WTC11 (cell line): ENCODE results near the gene RPS18. TPM values are rescaled to one million over a fixed set of nuclear protein-coding genes. Genes with fewer than 3 reads are reported as not detected.

ENCODE experiments used
- ATAC-seq: fragments of 200-7000 bp; cut with Tn5 transposase; 2 replicates; pipeline ENCODE4 v1.10.0; 2021; ENCODE audit warnings: mild to moderate bottlenecking, moderate library complexity
- CTCF ChIA-PET: fragments of 300-600 bp; sonication (Branson Sonifier 250); formaldehyde crosslinking; loops from one replicate; lab custom pipeline; 2021; ENCODE audit warnings: antibody characterized with exemption; lab: Charles Lee
- POLR2A ChIA-PET: fragments of 350-600 bp; sonication (Branson Sonifier 250); formaldehyde crosslinking; loops from one replicate; lab custom pipeline; 2021; ENCODE audit warnings: antibody characterized with exemption; lab: Charles Lee
- DNase-seq: peaks from one replicate; pipeline ENCODE4 v3.0.0; 2021; ENCODE audit warnings: low spot score
- H3K27ac Mint-ChIP-seq: 2 replicates; pipeline ENCODE4 v1.8.0; 2021; ENCODE audit warnings: mixed read lengths
- H3K27me3 Mint-ChIP-seq: 2 replicates; pipeline ENCODE4 v1.8.0; 2021; ENCODE audit warnings: low read depth, mild to moderate bottlenecking, moderate library complexity, mixed read lengths
- H3K36me3 Mint-ChIP-seq: 2 replicates; pipeline ENCODE4 v1.8.0; 2021; ENCODE audit warnings: mixed read lengths
- H3K4me1 Mint-ChIP-seq: 2 replicates; pipeline ENCODE4 v1.8.0; 2022; ENCODE audit warnings: mixed read lengths
- H3K4me3 Mint-ChIP-seq: 2 replicates; pipeline ENCODE4 v1.8.0; 2021; ENCODE audit warnings: mild to moderate bottlenecking, moderate library complexity, mixed read lengths
- H3K9me3 Mint-ChIP-seq: 2 replicates; pipeline ENCODE4 v1.8.0; 2021; ENCODE audit warnings: mixed read lengths
- EMX1 ChIP-seq: fragments of 250-450 bp; sonication (Bioruptor Pico); IDR thresholded peaks from 2 replicates; pipeline ENCODE4 v1.8.0; 2021; ENCODE audit warnings: mild to moderate bottlenecking
- FOXK1 ChIP-seq: sonication (generic); formaldehyde crosslinking; IDR thresholded peaks from 2 replicates; pipeline ENCODE4 v1.8.0; 2022; ENCODE audit warnings: mild to moderate bottlenecking, moderate library complexity, missing genetic modification reagents
- GABPB1 ChIP-seq: sonication (generic); formaldehyde crosslinking; IDR thresholded peaks from 2 replicates; pipeline ENCODE4 v1.8.1; 2023; ENCODE audit warnings: mild to moderate bottlenecking, missing genetic modification reagents
- MXD4 ChIP-seq: fragments of 250-450 bp; sonication (Bioruptor Pico); IDR thresholded peaks from 2 replicates; pipeline ENCODE4 v1.8.0; 2021; ENCODE audit warnings: mild to moderate bottlenecking, moderate library complexity, borderline replicate concordance
- NFYB ChIP-seq: sonication (generic); formaldehyde crosslinking; conservative IDR thresholded peaks from 2 replicates; pipeline ENCODE4 v1.8.0; 2022; ENCODE audit warnings: low read depth, missing genetic modification reagents
- NR2C2 ChIP-seq: sonication (generic); formaldehyde crosslinking; IDR thresholded peaks from 2 replicates; pipeline ENCODE4 v1.8.0; 2022; ENCODE audit warnings: mild to moderate bottlenecking, missing genetic modification reagents
- OVOL2 ChIP-seq: fragments of 250-450 bp; sonication (Bioruptor Pico); IDR thresholded peaks from 2 replicates; pipeline ENCODE4 v1.9.0; 2021; ENCODE audit warnings: mild to moderate bottlenecking, borderline replicate concordance
- SP1 ChIP-seq: sonication (generic); formaldehyde crosslinking; conservative IDR thresholded peaks from 2 replicates; pipeline ENCODE4 v1.8.1; 2022; ENCODE audit warnings: missing genetic modification reagents
- ZNF138 ChIP-seq: sonication (generic); formaldehyde crosslinking; conservative IDR thresholded peaks from 2 replicates; pipeline ENCODE4 v1.8.1; 2022; ENCODE audit warnings: mild to moderate bottlenecking, moderate library complexity, missing genetic modification reagents
- ZNF219 ChIP-seq: sonication (generic); formaldehyde crosslinking; IDR thresholded peaks from 2 replicates; pipeline ENCODE4 v1.8.0; 2023; ENCODE audit warnings: missing genetic modification reagents, mild to moderate bottlenecking, borderline replicate concordance
- total RNA-seq: library from RNA; stranded (reverse); gene quantifications from 3 replicates; pipeline ENCODE4 v1.2.3, GENCODE V29; 2021
- TF ChIP-seq, protein P1 (sequence below): fragments of 250-450 bp; sonication (Bioruptor Pico); IDR thresholded peaks from 2 replicates; pipeline ENCODE4 v1.9.0; 2021; ENCODE audit warnings: moderate library complexity, mild to moderate bottlenecking, inconsistent platforms, borderline replicate concordance
- TF ChIP-seq, protein P2 (sequence below): sonication (generic); formaldehyde crosslinking; IDR thresholded peaks from 2 replicates; pipeline ENCODE4 v1.8.0; 2022; ENCODE audit warnings: mild to moderate bottlenecking, missing genetic modification reagents
- TF ChIP-seq, protein P3 (sequence below): sonication (generic); formaldehyde crosslinking; IDR thresholded peaks from 2 replicates; pipeline ENCODE4 v1.8.0; 2023; ENCODE audit warnings: missing genetic modification reagents, mild to moderate bottlenecking, borderline replicate concordance
- TF ChIP-seq, protein P4 (sequence below): sonication (generic); formaldehyde crosslinking; IDR thresholded peaks from 2 replicates; pipeline ENCODE4 v1.8.0; 2022; ENCODE audit warnings: mild to moderate bottlenecking, missing genetic modification reagents

The RPS18 gene
- total RNA-seq, 1 experiment from 2014 or later: 2,857 TPM

DNA sequence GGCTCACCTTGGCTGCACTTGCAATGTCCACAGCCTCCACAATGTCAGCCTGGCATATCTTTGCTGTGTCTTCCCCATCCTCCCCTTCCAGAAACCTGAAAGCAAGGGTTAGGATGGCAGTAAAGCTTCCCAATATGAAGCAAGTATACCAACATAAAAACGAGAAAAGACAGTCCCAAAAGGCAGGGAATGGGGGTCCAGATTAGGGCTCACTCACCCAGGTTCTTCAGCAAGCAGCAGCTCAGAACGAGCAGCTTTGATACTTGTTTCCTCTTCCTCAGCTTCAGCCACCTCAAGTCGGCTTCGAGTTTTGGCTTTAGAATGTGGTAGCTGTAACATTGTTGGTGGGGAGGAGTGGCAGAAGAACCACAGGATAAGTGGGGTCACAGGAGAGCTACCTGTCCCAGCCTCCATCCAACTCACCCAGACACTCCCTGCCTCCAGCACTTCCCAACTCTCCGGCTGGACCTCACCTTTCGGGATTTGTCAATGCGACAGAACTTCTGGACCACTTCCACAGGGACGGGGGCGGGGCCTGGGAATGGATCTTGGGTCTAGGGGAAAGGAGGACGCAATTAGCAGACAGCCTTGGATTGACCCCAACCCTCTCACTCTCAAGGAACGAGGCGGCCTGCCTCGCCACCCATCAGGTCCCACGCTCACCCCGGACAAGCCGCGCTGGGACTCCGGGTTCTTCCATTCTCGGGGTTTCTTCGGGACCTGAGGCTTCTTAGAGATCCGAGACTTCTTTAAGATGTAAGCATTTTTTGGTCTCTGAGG lies 16.5 kb downstream of the RPS18 start:
- Mint-ChIP-seq H3K9me3 (no peaks in the 10 kb centered on the region), H3K4me1 (peaks cover 22% of the 10 kb centered on the region), H3K27me3 (no peaks in the 10 kb centered on the region), H3K4me3 (peak overlapping the region; percentile 99), H3K27ac (peak overlapping the region; percentile 57; the same call in 1 of the 2 replicates), H3K36me3 (peaks cover 38% of the 10 kb centered on the region)
- TF ChIP-seq, protein P1, sequence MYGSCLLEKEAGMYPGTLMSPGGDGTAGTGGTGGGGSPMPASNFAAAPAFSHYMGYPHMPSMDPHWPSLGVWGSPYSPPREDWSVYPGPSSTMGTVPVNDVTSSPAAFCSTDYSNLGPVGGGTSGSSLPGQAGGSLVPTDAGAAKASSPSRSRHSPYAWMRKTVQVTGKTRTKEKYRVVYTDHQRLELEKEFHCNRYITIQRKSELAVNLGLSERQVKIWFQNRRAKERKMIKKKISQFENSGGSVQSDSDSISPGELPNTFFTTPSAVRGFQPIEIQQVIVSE (CRISPR knock-in tag): no peak
- TF ChIP-seq, protein P2, sequence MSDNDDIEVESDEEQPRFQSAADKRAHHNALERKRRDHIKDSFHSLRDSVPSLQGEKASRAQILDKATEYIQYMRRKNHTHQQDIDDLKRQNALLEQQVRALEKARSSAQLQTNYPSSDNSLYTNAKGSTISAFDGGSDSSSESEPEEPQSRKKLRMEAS (CRISPR knock-in tag): peak; percentile 32; the same call in 1 of the 2 replicates
- POLR2A ChIA-PET: interaction anchor here (1.6 to 3.6 kb wide), 4 partner anchors 9 to 143 kb away, joined by 4 to 27 read pairs (median 7); partner anchors contain the start of genes B3GALT4, RPS18 and VPS52
- CTCF ChIA-PET: interaction anchor here (0.5 to 3.3 kb wide), 8 partner anchors 10 to 130 kb away, joined by 3 to 36 read pairs (median 4); partner anchors contain the start of genes B3GALT4, CUTA, RGL2 and ZBTB22
- DNase-seq (no peak), ATAC-seq (no peak)

- ATAC-seq: peak; percentile 94
- ChIA-PET CTCF (interaction anchor here (0.5 to 3.3 kb wide), 9 partner anchors 10 to 130 kb away, joined by 3 to 36 read pairs (median 4); partner anchors contain the start of genes B3GALT4, CUTA, RGL2 and ZBTB22), POLR2A (interaction anchor here (0.5 to 3.6 kb wide), 8 partner anchors 9 to 1391 kb away, joined by 3 to 27 read pairs (median 4); partner anchors contain the start of genes B3GALT4, RGL2, RPS18 and VPS52)
- DNase-seq: peak; percentile 68
- Mint-ChIP-seq H3K27ac (peak within 1 kb of the TSS; percentile 95), H3K9me3 (no peaks in the 10 kb centered on the region), H3K27me3 (no peaks in the 10 kb centered on the region), H3K4me3 (peak within 1 kb of the TSS; percentile 99), H3K4me1 (peaks cover 22% of the 10 kb centered on the region), H3K36me3 (peaks cover 41% of the 10 kb centered on the region)
- TF ChIP-seq NR2C2 (CRISPR knock-in tag) (peak; percentile 94), GABPB1 (peak; percentile 80), MXD4 (no peak), FOXK1 (CRISPR knock-in tag) (peak; percentile 95), ZNF219 (CRISPR knock-in tag) (0 out of 2 replicates have a peak, but pooled peaks have one; percentile 48), SP1 (CRISPR knock-in tag) (no peak), ZNF138 (CRISPR knock-in tag) (no peak), NFYB (CRISPR knock-in tag) (peak; percentile 75), EMX1 (CRISPR knock-in tag) (no peak), OVOL2 (no peak)
- TF ChIP-seq, protein P3, sequence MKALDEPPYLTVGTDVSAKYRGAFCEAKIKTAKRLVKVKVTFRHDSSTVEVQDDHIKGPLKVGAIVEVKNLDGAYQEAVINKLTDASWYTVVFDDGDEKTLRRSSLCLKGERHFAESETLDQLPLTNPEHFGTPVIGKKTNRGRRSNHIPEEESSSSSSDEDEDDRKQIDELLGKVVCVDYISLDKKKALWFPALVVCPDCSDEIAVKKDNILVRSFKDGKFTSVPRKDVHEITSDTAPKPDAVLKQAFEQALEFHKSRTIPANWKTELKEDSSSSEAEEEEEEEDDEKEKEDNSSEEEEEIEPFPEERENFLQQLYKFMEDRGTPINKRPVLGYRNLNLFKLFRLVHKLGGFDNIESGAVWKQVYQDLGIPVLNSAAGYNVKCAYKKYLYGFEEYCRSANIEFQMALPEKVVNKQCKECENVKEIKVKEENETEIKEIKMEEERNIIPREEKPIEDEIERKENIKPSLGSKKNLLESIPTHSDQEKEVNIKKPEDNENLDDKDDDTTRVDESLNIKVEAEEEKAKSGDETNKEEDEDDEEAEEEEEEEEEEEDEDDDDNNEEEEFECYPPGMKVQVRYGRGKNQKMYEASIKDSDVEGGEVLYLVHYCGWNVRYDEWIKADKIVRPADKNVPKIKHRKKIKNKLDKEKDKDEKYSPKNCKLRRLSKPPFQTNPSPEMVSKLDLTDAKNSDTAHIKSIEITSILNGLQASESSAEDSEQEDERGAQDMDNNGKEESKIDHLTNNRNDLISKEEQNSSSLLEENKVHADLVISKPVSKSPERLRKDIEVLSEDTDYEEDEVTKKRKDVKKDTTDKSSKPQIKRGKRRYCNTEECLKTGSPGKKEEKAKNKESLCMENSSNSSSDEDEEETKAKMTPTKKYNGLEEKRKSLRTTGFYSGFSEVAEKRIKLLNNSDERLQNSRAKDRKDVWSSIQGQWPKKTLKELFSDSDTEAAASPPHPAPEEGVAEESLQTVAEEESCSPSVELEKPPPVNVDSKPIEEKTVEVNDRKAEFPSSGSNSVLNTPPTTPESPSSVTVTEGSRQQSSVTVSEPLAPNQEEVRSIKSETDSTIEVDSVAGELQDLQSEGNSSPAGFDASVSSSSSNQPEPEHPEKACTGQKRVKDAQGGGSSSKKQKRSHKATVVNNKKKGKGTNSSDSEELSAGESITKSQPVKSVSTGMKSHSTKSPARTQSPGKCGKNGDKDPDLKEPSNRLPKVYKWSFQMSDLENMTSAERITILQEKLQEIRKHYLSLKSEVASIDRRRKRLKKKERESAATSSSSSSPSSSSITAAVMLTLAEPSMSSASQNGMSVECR (CRISPR knock-in tag): peak; percentile 58; the same call in 1 of the 2 replicates
- TF ChIP-seq, protein P4, sequence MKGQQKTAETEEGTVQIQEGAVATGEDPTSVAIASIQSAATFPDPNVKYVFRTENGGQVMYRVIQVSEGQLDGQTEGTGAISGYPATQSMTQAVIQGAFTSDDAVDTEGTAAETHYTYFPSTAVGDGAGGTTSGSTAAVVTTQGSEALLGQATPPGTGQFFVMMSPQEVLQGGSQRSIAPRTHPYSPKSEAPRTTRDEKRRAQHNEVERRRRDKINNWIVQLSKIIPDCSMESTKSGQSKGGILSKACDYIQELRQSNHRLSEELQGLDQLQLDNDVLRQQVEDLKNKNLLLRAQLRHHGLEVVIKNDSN (CRISPR knock-in tag): no peak
- TF ChIP-seq, protein P2 (CRISPR knock-in tag): peak; percentile 45; the same call in 1 of the 2 replicates
Observed at GRCh38 chr6:33288921-33289783, 17.3 kb downstream of the RPS18 start, which contains the start of the genes PFDN6 and WDR46. Gene PFDN6 (plus strand): TSS chr6:33289601. CDS start chr6:33289857, 256 bp downstream. Gene WDR46 (minus strand): TSS chr6:33289239. CDS start chr6:33289170, 69 bp downstream.
